Suprapubic skin (tissue), 4 donors: ENCODE measurements around the gene SLC26A8. TPM values are rescaled to one million over a fixed set of nuclear protein-coding genes. Genes with fewer than 3 reads are reported as not detected.
A peak's percentile ranks its signal among the peaks of the same experiment; 100 is the strongest.
"Not testable (repeated sequence)": the region's sequence is repeated elsewhere in the genome, so short reads cannot be mapped to it uniquely, and the experiment has no call there.

Experiments
- DNase-seq, 2 donors: peaks; one replicate each; pipeline ENCODE4 v3.0.0-alpha.2; 2019; ENCODE audit warnings: low spot score in 2 of 2
- H3K27ac ChIP-seq: fragments of 200-600 bp; sonication (generic); one replicate; pipeline ENCODE4 v1.5.1; 2019
- H3K27me3 ChIP-seq: fragments of 200-600 bp; sonication (generic); one replicate; pipeline ENCODE4 v1.5.1; 2019
- H3K36me3 ChIP-seq: fragments of 200-600 bp; sonication (generic); one replicate; pipeline ENCODE4 v1.5.1; 2019
- H3K4me1 ChIP-seq: fragments of 200-600 bp; sonication (generic); one replicate; pipeline ENCODE4 v1.5.1; 2019
- H3K4me3 ChIP-seq: fragments of 200-600 bp; sonication (generic); one replicate; pipeline ENCODE4 v1.5.1; 2019; ENCODE audit warnings: mild to moderate bottlenecking
- H3K9me3 ChIP-seq: fragments of 200-600 bp; sonication (generic); one replicate; pipeline ENCODE4 v1.5.1; 2019
- EP300 ChIP-seq: sonication (generic); formaldehyde crosslinking; IDR thresholded peaks from one replicate; pipeline ENCODE4 v1.6.1; 2017; ENCODE audit warnings: antibody characterized with exemption
- POLR2A ChIP-seq, 2 donors: fragments of 450-650 bp; IDR thresholded peaks; one replicate each; pipeline ENCODE4 v1.6.1; 2017; ENCODE audit warnings: antibody characterized with exemption in 2 of 2, mild to moderate bottlenecking in 2 of 2, moderate library complexity in 2 of 2
- POLR2AphosphoS5 ChIP-seq, 3 donors: sonication (generic); formaldehyde crosslinking; IDR thresholded peaks; one replicate each; pipeline ENCODE4 v1.6.1; 2017; ENCODE audit warnings: antibody characterized with exemption in 3 of 3
- WGBS: methylation state at CpG from one replicate; pipeline ENCODE4 v1.1.5; 2018; 5-methylcytosine and 5-hydroxymethylcytosine counted together
- total RNA-seq, 4 donors: library from RNA; depleted of rRNA; stranded (reverse); fragments of >200 nt; gene quantifications; one replicate each; pipeline ENCODE4 v1.1.0, GENCODE V29; 2016
- TF ChIP-seq, protein P1 (sequence below), 2 donors: fragments of 200-600 bp in 1 of 2; fragments of 450-650 bp in 1 of 2; sonication (generic) in 1 of 2; IDR thresholded peaks; one replicate each; pipeline ENCODE4 v1.5.1; 2016 to 2019; ENCODE audit warnings: antibody characterized with exemption in 2 of 2, mild to moderate bottlenecking in 1 of 2, moderate library complexity in 1 of 2

Gene SLC26A8
- total RNA-seq, 4 donors from 2014 or later = not detected

DNA sequence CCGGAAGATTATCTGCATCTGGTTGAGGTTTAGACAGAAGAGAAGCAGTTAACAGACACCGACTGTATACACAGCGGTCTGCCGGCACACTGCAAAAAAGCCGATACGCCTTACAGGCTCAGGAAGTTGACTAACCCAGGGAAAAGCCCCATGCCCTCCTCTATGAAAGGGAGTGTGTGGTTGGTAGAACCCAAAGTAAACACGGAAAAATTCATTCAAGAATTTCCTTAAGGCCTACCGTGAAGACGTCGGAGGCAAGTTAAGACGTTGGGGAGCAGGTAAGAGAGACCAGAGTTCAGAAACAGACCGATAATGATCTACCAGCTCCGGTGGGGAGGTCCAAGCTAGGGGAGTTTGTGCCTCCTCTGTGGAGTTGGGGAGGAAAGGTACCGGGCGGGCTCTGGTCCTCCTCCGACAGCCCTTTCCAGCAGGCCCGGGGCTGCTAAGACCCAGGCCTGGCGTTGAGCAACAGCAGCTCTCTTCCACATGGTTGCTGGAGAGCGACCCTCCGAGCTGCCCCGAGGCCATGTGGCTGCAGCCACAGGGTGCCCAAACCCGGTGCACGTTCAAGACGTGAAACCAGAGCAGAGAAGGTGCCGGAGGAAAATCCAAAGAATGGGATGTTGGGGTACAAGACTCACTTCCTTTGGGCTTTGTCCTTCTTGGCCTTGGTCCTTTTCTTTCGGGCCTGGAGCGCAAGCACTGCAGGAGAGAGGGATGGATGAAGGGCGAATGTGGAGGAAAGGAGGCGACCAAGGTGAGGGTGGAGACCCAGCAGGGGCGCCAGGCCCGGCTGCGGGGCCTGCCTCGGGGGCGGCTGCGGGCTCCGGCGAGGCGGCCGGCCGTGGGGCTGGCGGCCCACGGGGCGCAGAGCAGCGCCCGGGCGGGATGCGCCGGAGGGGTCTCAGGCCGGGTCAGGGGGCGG lies 104.4 kb downstream of the SLC26A8 start:
- Histone ChIP-seq H3K9me3 (no peaks in the 10 kb centered on the region), H3K27me3 (no peaks in the 10 kb centered on the region), H3K4me3 (peak overlapping the region; percentile 98), H3K36me3 (peaks cover 4% of the 10 kb centered on the region), H3K27ac (peak overlapping the region; percentile 82), H3K4me1 (peaks cover 33% of the 10 kb centered on the region)
- WGBS = 1% methylated on average over 25 of the region's 50 CpGs
- no peak for DNase-seq
- TF ChIP-seq POLR2A (IDR thresholded peaks at IDR 0.05) (no peak), POLR2AphosphoS5 (IDR thresholded peaks at IDR 0.05) (no peak), EP300 (no peak)
- TF ChIP-seq, protein P1, sequence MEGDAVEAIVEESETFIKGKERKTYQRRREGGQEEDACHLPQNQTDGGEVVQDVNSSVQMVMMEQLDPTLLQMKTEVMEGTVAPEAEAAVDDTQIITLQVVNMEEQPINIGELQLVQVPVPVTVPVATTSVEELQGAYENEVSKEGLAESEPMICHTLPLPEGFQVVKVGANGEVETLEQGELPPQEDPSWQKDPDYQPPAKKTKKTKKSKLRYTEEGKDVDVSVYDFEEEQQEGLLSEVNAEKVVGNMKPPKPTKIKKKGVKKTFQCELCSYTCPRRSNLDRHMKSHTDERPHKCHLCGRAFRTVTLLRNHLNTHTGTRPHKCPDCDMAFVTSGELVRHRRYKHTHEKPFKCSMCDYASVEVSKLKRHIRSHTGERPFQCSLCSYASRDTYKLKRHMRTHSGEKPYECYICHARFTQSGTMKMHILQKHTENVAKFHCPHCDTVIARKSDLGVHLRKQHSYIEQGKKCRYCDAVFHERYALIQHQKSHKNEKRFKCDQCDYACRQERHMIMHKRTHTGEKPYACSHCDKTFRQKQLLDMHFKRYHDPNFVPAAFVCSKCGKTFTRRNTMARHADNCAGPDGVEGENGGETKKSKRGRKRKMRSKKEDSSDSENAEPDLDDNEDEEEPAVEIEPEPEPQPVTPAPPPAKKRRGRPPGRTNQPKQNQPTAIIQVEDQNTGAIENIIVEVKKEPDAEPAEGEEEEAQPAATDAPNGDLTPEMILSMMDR (IDR thresholded peaks at IDR 0.05) = no peak

DNA sequence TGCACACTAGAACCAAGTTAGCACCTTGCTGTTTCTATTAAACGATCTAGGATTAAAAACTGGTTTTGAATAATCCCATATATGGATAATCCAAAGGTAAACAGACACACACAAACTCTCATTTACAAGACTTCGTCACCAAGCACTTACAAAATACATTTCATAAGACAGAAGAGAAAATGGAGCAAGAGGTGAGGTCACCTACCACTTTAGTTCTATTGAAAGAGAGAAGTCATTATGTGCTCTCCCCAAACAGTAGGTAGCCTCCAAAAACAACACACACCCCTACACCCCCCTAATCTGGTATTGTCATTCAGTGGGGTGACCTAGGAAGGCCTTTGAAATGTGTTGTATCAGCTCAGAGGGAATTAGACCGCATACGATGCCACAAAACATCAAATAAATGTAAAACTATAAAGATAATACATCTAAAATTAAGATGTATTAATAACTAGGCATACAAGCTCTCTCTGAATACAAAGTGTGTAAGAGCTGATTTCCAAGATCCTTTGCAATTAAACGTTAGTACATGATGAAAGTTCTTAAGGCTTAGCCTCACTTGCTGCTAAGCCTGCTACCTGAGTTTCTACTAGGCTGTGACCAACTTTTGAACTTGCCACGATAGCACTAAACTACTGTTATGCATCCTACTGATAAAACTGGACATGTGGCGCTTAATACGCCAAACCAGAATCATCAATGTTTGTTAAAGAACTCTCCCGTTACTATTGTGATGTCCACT lies 105.2 kb downstream of the SLC26A8 start:
- TF ChIP-seq EP300 = no peak
- no peak for TF ChIP-seq POLR2AphosphoS5 (IDR thresholded peaks at IDR 0.05)
- TF ChIP-seq, protein P1 (IDR thresholded peaks at IDR 0.05) = no peak
- TF ChIP-seq POLR2A (IDR thresholded peaks at IDR 0.05) = no peak
- Histone ChIP-seq H3K4me3 (peak overlapping the region; percentile 98), H3K36me3 (peaks cover 4% of the 10 kb centered on the region), H3K9me3 (no peaks in the 10 kb centered on the region), H3K27me3 (no peaks in the 10 kb centered on the region), H3K4me1 (peaks cover 33% of the 10 kb centered on the region), H3K27ac (peak overlapping the region; percentile 82)
- DNase-seq = no peak
- 21% methylated on average over 9 of the region's 9 CpGs for WGBS

DNA sequence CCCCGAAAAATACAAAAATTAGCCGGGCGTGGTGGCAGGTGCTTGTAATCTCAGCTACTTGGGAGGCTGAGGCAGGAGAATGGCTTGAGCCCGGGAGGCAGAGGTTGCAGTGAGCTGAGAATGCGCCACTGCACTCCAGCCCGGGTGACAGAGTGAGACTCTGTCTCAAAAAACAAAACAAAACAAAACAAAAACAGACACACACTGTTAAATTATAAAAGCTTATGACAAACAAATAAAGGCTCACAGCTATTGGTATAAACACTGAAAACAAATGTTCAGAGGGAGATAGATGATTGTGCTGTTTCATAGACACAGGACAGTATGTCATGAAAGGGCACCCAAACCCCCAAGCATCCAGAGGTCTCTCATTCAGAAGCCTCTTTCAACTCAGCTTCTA lies 107.5 kb downstream of the SLC26A8 start:
- peaks cover 33% of the 10 kb centered on the region for H3K4me1 ChIP-seq
- H3K9me3 ChIP-seq, DNase-seq, H3K27me3 ChIP-seq, H3K4me3 ChIP-seq, H3K36me3 ChIP-seq, H3K27ac ChIP-seq: not testable (repeated sequence)
- 91% methylated on average over 6 of the region's 6 CpGs for WGBS

DNA sequence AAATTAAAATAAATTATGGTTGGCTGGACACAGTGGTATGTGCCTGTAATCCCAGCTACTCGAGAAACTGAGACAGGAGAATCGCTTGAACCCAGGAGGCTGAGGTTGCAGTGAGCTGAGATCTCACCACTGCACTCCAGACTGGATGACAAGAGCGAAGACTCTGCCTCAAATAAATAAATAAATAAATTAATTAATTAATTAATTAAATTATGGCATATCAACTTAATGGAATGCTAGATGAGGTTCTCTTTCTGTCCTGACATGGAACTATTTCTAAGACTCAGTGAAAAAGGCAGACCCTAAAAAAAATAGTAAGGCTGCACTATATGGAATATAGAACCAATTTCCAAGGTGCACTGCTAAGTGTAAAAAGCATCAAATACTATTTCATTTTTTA lies 108.4 kb downstream of the SLC26A8 start:
- H3K36me3 ChIP-seq = peaks cover 18% of the 10 kb centered on the region
- TF ChIP-seq, protein P1 (IDR thresholded peaks at IDR 0.05) = no peak
- TF ChIP-seq EP300 = no peak
- no peak for TF ChIP-seq POLR2AphosphoS5 (IDR thresholded peaks at IDR 0.05)

DNA sequence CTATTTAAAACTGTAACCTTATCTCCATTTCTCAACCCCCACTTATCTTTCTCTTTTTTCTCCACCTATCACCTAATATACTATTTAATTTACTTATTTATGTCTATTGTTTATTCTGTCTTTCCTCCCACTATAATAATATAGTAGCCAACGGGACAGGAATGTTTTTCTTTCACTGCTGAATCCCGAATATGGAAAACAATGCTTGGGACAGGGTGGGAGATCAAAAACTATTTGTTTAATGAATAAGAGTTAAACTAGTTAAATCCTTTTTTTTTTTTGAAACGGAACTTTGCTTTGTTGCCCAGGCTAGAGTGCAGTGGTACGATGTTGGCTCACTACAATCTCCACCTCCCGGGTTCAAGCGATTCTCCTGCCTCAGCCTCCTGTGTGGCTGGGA lies 109.9 kb downstream of the SLC26A8 start:
- Histone ChIP-seq H3K27me3 (no peaks in the 10 kb centered on the region), H3K27ac (no peak overlapping the region), H3K4me3 (no peak overlapping the region), H3K4me1 (peaks cover 17% of the 10 kb centered on the region), H3K36me3 (peaks cover 18% of the 10 kb centered on the region), H3K9me3 (no peaks in the 10 kb centered on the region)
- no peak for DNase-seq
- WGBS = 87% methylated on average over 6 of the region's 6 CpGs
- TF ChIP-seq POLR2A (IDR thresholded peaks at IDR 0.05) (no peak), POLR2AphosphoS5 (IDR thresholded peaks at IDR 0.05) (no peak), EP300 (no peak)
- TF ChIP-seq, protein P1 (IDR thresholded peaks at IDR 0.05) = no peak

More for the DNA sequence above, 108.4 kb downstream of the SLC26A8 start:
- Histone ChIP-seq H3K4me1 (peaks cover 25% of the 10 kb centered on the region), H3K27me3 (no peaks in the 10 kb centered on the region), H3K27ac (no peak overlapping the region), H3K4me3 (no peak overlapping the region), H3K9me3 (no peaks in the 10 kb centered on the region)
- DNase-seq = no peak
- WGBS = 94% methylated on average over 3 of the region's 3 CpGs
